ENCODE measurements around the gene NPIPB6. TPM values are rescaled to one million over a fixed set of nuclear protein-coding genes. Genes with fewer than 3 reads are reported as not detected.

NPIPB6 gene
- total RNA-seq, 1 donor from 2014 or later, result 1.00 TPM

- peak; percentile 45 for ATAC-seq
Observed at GRCh38 chr16:28321700-28322411, 41.5 kb downstream of the NPIPB6 start.

GRCh38 chr16:28320741-28321140 lies 42.6 kb downstream of the NPIPB6 start:
- ATAC-seq, result no peak

- ATAC-seq, result no peak
Observed at GRCh38 chr16:28320023-28320561, 43.2 kb downstream of the NPIPB6 start.

GRCh38 chr16:28319476-28320022 lies 43.8 kb downstream of the NPIPB6 start:
- ATAC-seq, result no peak

- no peak for ATAC-seq
Observed at GRCh38 chr16:28318042-28318744, 45.1 kb downstream of the NPIPB6 start.

- peak; percentile 50 for ATAC-seq
Observed at GRCh38 chr16:28317040-28317880, 46.0 kb downstream of the NPIPB6 start.

- ATAC-seq, result no peak
Observed at GRCh38 chr16:28316054-28316453, 47.3 kb downstream of the NPIPB6 start.

GRCh38 chr16:28313587-28313986 lies 49.7 kb downstream of the NPIPB6 start:
- ATAC-seq, result no peak

GRCh38 chr16:28312327-28312726 lies 51.0 kb downstream of the NPIPB6 start:
- ATAC-seq, result no peak

- ATAC-seq, result no peak
Observed at GRCh38 chr16:28311913-28312312, 51.4 kb downstream of the NPIPB6 start.

- no peak for ATAC-seq
Observed at GRCh38 chr16:28311413-28311812, 51.9 kb downstream of the NPIPB6 start.

GRCh38 chr16:28310796-28311195 lies 52.5 kb downstream of the NPIPB6 start:
- ATAC-seq, result no peak

- no peak for ATAC-seq
Observed at GRCh38 chr16:28309811-28310311, 53.4 kb downstream of the NPIPB6 start.

- no peak for ATAC-seq
Observed at GRCh38 chr16:28308794-28309584, 54.3 kb downstream of the NPIPB6 start.

- no peak for ATAC-seq
Observed at GRCh38 chr16:28307936-28308335, 55.4 kb downstream of the NPIPB6 start.

GRCh38 chr16:28304214-28304613 lies 59.1 kb downstream of the NPIPB6 start:
- no peak for ATAC-seq

GRCh38 chr16:28303132-28303531 lies 60.2 kb downstream of the NPIPB6 start:
- ATAC-seq, result no peak

- no peak for ATAC-seq
Observed at GRCh38 chr16:28301620-28302019, 61.7 kb downstream of the NPIPB6 start.

- ATAC-seq, result no peak
Observed at GRCh38 chr16:28301154-28301553, 62.2 kb downstream of the NPIPB6 start.

- no peak for ATAC-seq
Observed at GRCh38 chr16:28300327-28300726, 63.0 kb downstream of the NPIPB6 start.

- no peak for ATAC-seq
Observed at GRCh38 chr16:28298511-28298878, 64.8 kb downstream of the NPIPB6 start.

Measured in esophagus mucosa (tissue), 1 donor.